Gastroesophageal sphincter (tissue), 3 donors: ENCODE data around the gene GPATCH4.

Experiments
- CTCF ChIP-seq, 4 experiments: fragments of 200-600 bp in 2 of 4; fragments of 450-650 bp in 2 of 4; sonication (generic) in 1 of 4; IDR thresholded peaks; one replicate each; pipeline ENCODE4 v1.5.1; 2017 to 2019; ENCODE audit warnings: antibody characterized with exemption in 4 of 4, mild to moderate bottlenecking in 2 of 4, moderate library complexity in 2 of 4
- EP300 ChIP-seq: sonication (generic); formaldehyde crosslinking; IDR thresholded peaks from one replicate; pipeline ENCODE4 v1.6.1; 2017; ENCODE audit warnings: antibody characterized with exemption, mild to moderate bottlenecking
- POLR2AphosphoS5 ChIP-seq: sonication (generic); formaldehyde crosslinking; IDR thresholded peaks from one replicate; pipeline ENCODE4 v1.6.1; 2017; ENCODE audit warnings: antibody characterized with exemption

- TF ChIP-seq CTCF (IDR thresholded peaks at IDR 0.05) (no peak), EP300 (no peak), POLR2AphosphoS5 (no peak)
Measured at GRCh38 chr1:156615946-156616345, 14.7 kb upstream of the GPATCH4 start.
